A549 (cell line): ENCODE measurements around the gene ZSCAN22. TPM values are rescaled to one million over a fixed set of nuclear protein-coding genes. Genes with fewer than 3 reads are reported as not detected.

ENCODE experiments used
- ATAC-seq, 2 experiments: fragments of 200-7000 bp in 1 of 2; fragments of >200 bp in 1 of 2; cut with Nextera tagmentation in 1 of 2; cut with Tn5 transposase in 1 of 2; 3 replicates each; pipeline versions ENCODE4 v1.8.0 to v1.9.1; 2018 to 2020; ENCODE audit warnings: mild to moderate bottlenecking in 1 of 2, moderate library complexity in 1 of 2
- CTCF ChIA-PET: fragments of 300-600 bp; sonication (Branson Sonifier 250); formaldehyde crosslinking; extraction: SDS; loops from one replicate; lab custom pipeline; 2021; ENCODE audit warnings: antibody characterized with exemption, inconsistent platforms; lab: Yijun Ruan, JAX
- POLR2A ChIA-PET: fragments of 350-600 bp; formaldehyde crosslinking; extraction: SDS; loops from one replicate; lab custom pipeline; 2021; ENCODE audit warnings: antibody characterized with exemption, inconsistent platforms; lab: Yijun Ruan, JAX
- DNase-seq, 2 experiments: peaks; one replicate each; pipeline versions ENCODE4 v3.0.0 to v3.0.0-alpha.2; 2011 to 2016; ENCODE audit warnings: low read depth in 1 of 2, low spot score in 1 of 2
- FAIRE-seq: peaks from 2 replicates; lab custom pipeline; 2011; peaks lifted over from hg19 to GRCh38; lab: Jason Lieb, UNC
- H3K27ac ChIP-seq, 2 experiments: fragments of >200 bp; sonication (Bioruptor Twin); formaldehyde crosslinking; 3 replicates each; pipeline ENCODE4 v1.5.1; 2016 to 2017
- H3K4me1 ChIP-seq: fragments of >200 bp; sonication (Bioruptor Twin); formaldehyde crosslinking; 3 replicates; pipeline ENCODE4 v1.6.1; 2016
- H3K4me2 ChIP-seq: fragments of >200 bp; sonication (Bioruptor Twin); formaldehyde crosslinking; 3 replicates; pipeline ENCODE4 v1.6.1; 2016
- H3K4me3 ChIP-seq: fragments of >200 bp; sonication (Bioruptor Twin); formaldehyde crosslinking; 3 replicates; pipeline ENCODE4 v1.5.1; 2016
- H3K9me3 ChIP-seq: fragments of >200 bp; sonication (Bioruptor Twin); formaldehyde crosslinking; 3 replicates; pipeline ENCODE4 v1.6.1; 2016
- CEBPB ChIP-seq, 2 experiments: fragments of >200 bp in 1 of 2; sonication (Bioruptor Twin) in 1 of 2; formaldehyde crosslinking in 1 of 2; IDR thresholded peaks; 2 replicates each; pipeline ENCODE4 v1.6.1; 2012 to 2016
- EP300 ChIP-seq, 2 experiments: fragments of >200 bp; sonication (Bioruptor Twin); formaldehyde crosslinking; IDR thresholded peaks; 2 replicates in 1 of 2; 3 replicates in 1 of 2; pipeline ENCODE4 v1.6.1; 2016 to 2017
- FOSB ChIP-seq: fragments of 250-450 bp; sonication (Bioruptor Pico); IDR thresholded peaks from 2 replicates; pipeline ENCODE4 v1.5.0; 2020; ENCODE audit warnings: mild to moderate bottlenecking, moderate library complexity
- FOXS1 ChIP-seq: fragments of 250-450 bp; sonication (Bioruptor Pico); IDR thresholded peaks from 2 replicates; pipeline ENCODE4 v1.5.0; 2020; ENCODE audit warnings: mild to moderate bottlenecking, moderate library complexity
- GATA3 ChIP-seq: IDR thresholded peaks from 2 replicates; pipeline ENCODE4 v1.6.1; 2012; ENCODE audit warnings: borderline replicate concordance
- HDAC2 ChIP-seq: fragments of 200-600 bp; sonication (generic); IDR thresholded peaks from 2 replicates; pipeline ENCODE4 v1.6.1; 2016
- HOXA7 ChIP-seq: fragments of 250-450 bp; sonication (Bioruptor Pico); IDR thresholded peaks from 2 replicates; pipeline ENCODE4 v1.5.0; 2020; ENCODE audit warnings: mild to moderate bottlenecking, moderate library complexity
- HOXB5 ChIP-seq: fragments of 250-450 bp; sonication (Bioruptor Pico); IDR thresholded peaks from 2 replicates; pipeline ENCODE4 v1.5.0; 2020; ENCODE audit warnings: mild to moderate bottlenecking, moderate library complexity
- JUNB ChIP-seq: fragments of >200 bp; sonication (Bioruptor Twin); formaldehyde crosslinking; IDR thresholded peaks from 2 replicates; pipeline ENCODE4 v1.6.1; 2016
- KDM5A ChIP-seq: fragments of 200-600 bp; sonication (generic); IDR thresholded peaks from 2 replicates; pipeline ENCODE4 v1.6.1; 2016; ENCODE audit warnings: antibody characterized with exemption, mild to moderate bottlenecking
- MAZ ChIP-seq: fragments of 150-350 bp; IDR thresholded peaks from 2 replicates; pipeline ENCODE4 v1.6.1; 2014; ENCODE audit warnings: antibody characterized with exemption, low read depth, low read length, borderline replicate concordance
- NFE2L2 ChIP-seq: fragments of 150-350 bp; conservative IDR thresholded peaks from 2 replicates; pipeline ENCODE4 v1.6.1; 2014; ENCODE audit warnings: low read length
- RAD21 ChIP-seq, 2 experiments: fragments of >200 bp in 1 of 2; sonication (Bioruptor Twin) in 1 of 2; formaldehyde crosslinking in 1 of 2; IDR thresholded peaks in 1 of 2; conservative IDR thresholded peaks in 1 of 2; 2 replicates in 1 of 2; 3 replicates in 1 of 2; pipeline ENCODE4 v1.6.1; 2012 to 2018; ENCODE audit warnings: inconsistent platforms in 1 of 2
- RFX5 ChIP-seq: fragments of 450-650 bp; IDR thresholded peaks from 2 replicates; pipeline ENCODE4 v1.7.1; 2014; ENCODE audit warnings: antibody characterized with exemption, mild to moderate bottlenecking, moderate library complexity
- SMC3 ChIP-seq: fragments of >200 bp; sonication (Bioruptor Twin); formaldehyde crosslinking; IDR thresholded peaks from 3 replicates; pipeline ENCODE4 v1.6.1; 2018; ENCODE audit warnings: inconsistent platforms
- TFCP2L1 ChIP-seq: fragments of 250-450 bp; sonication (Bioruptor Pico); IDR thresholded peaks from 2 replicates; pipeline ENCODE4 v1.5.0; 2021; ENCODE audit warnings: mild to moderate bottlenecking
- TP53 ChIP-seq: fragments of 250-450 bp; sonication (Bioruptor Pico); IDR thresholded peaks from 2 replicates; pipeline ENCODE4 v1.5.0; 2021; ENCODE audit warnings: mild to moderate bottlenecking, moderate library complexity
- ZFP36 ChIP-seq: fragments of 450-650 bp; IDR thresholded peaks from 2 replicates; pipeline ENCODE4 v1.6.1; 2014; ENCODE audit warnings: borderline replicate concordance; ENCODE audit not compliant: partially characterized antibody
- ZNF302 ChIP-seq: fragments of 250-450 bp; sonication (Bioruptor Pico); IDR thresholded peaks from 2 replicates; pipeline ENCODE4 v1.9.0; 2021; ENCODE audit warnings: inconsistent platforms, mild to moderate bottlenecking, moderate library complexity
- WGBS: methylation state at CpG from one replicate; pipeline ENCODE4 v1.1.6; 2017; ENCODE audit errors: missing lambda C conversion rate; 5-methylcytosine and 5-hydroxymethylcytosine counted together
- polyA plus RNA-seq, 4 experiments: library from polyadenylated mRNA; depleted of rRNA in 3 of 4; stranded (reverse); fragments of >200 nt; fragmentation: RNase III in 1 of 4; extraction: RNeasy Plus Mini Kit Qiagen cat#74134 plus additional on column Dnase treatment in 1 of 4; gene quantifications; 2 replicates in 3 of 4; 3 replicates in 1 of 4; pipeline ENCODE4 v1.2.3, GENCODE V29; 2011 to 2017
- TF ChIP-seq, protein P1 (sequence below): fragments of >200 bp; sonication (Bioruptor Twin); formaldehyde crosslinking; IDR thresholded peaks from 3 replicates; pipeline ENCODE4 v1.6.1; 2016
- TF ChIP-seq, protein P2 (sequence below): fragments of >200 bp; sonication (Bioruptor Twin); formaldehyde crosslinking; IDR thresholded peaks from 2 replicates; pipeline ENCODE4 v1.6.1; 2016
- TF ChIP-seq, protein P3 (sequence below): fragments of 450-650 bp; IDR thresholded peaks from 2 replicates; pipeline ENCODE4 v1.6.1; 2014; ENCODE audit warnings: antibody characterized with exemption
- TF ChIP-seq, protein P4 (sequence below): IDR thresholded peaks from 2 replicates; pipeline ENCODE4 v1.6.1; 2012
- TF ChIP-seq, protein P5 (sequence below): fragments of 250-450 bp; sonication (Bioruptor Pico); IDR thresholded peaks from 2 replicates; pipeline ENCODE4 v1.5.0; 2021; ENCODE audit warnings: mild to moderate bottlenecking, moderate library complexity, borderline replicate concordance
- TF ChIP-seq, protein P6 (sequence below): fragments of >200 bp; sonication (Bioruptor Twin); formaldehyde crosslinking; IDR thresholded peaks from 3 replicates; pipeline ENCODE4 v1.5.1; 2016

The ZSCAN22 gene
- polyA plus RNA-seq, 2 of the 4 experiments (the other 2 are of a cell fraction), result 2.0 to 4.4 TPM

DNA sequence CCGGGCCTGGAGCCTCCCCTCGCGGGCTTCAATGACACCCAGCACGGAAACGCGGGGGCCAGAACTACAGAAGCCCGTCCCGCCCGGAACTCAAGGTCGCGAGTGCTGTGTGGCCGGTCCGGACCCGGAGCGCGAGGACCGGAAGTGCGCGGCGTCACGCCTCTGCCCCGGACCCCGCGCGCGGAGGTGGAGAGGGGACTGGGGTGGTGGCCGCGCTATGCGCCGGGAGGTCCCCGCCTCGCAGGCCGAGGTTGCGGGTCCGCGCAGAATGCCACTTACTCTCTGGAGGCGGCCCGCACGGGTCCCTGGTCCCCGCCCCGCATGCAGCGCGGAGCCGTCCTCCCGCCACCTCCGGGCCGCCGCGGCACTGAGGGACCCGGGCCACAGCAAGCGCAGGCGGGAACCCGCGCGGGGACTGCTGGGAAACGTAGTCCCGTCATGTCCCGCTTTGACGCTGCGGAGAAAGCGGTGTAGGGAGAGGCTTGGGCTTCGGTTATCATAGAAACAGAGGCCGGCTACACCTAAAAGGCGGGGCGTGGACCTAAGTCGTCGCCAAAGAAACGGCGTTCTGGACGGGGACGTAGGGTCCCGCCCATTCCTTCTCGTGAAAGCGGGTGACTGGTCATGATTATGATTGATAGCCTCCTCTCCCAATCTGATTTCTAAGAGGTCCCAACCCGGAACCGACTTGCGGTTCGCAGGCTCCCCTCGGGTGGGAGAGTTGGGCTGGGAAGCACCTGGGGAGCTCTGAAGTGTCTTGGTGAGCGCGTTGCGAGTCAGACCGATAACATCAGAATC lies 54.1 kb downstream of the ZSCAN22 start, which contains the start of gene ZNF837 (continued):
- TF ChIP-seq HOXB5 (CRISPR knock-in tag) (peak; percentile 90), TFCP2L1 (CRISPR knock-in tag) (peak; percentile 83), TP53 (CRISPR knock-in tag) (peak; percentile 89), GATA3 (peak; percentile 25; the same call in 1 of the 2 replicates), MAZ (peak; percentile 72; the same call in 1 of the 2 replicates), FOXS1 (CRISPR knock-in tag) (peak; percentile 78; the same call in 1 of the 2 replicates), EP300 (IDR thresholded peaks at IDR 0.05) (peak in 1 of 2 experiments; percentile 16; a peak in 1 of 5 replicates)
- TF ChIP-seq, protein P1, sequence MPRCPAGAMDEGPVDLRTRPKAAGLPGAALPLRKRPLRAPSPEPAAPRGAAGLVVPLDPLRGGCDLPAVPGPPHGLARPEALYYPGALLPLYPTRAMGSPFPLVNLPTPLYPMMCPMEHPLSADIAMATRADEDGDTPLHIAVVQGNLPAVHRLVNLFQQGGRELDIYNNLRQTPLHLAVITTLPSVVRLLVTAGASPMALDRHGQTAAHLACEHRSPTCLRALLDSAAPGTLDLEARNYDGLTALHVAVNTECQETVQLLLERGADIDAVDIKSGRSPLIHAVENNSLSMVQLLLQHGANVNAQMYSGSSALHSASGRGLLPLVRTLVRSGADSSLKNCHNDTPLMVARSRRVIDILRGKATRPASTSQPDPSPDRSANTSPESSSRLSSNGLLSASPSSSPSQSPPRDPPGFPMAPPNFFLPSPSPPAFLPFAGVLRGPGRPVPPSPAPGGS, result peak; percentile 94
- TF ChIP-seq, protein P2, sequence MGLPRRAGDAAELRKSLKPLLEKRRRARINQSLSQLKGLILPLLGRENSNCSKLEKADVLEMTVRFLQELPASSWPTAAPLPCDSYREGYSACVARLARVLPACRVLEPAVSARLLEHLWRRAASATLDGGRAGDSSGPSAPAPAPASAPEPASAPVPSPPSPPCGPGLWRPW, result no peak
- TF ChIP-seq, protein P3, sequence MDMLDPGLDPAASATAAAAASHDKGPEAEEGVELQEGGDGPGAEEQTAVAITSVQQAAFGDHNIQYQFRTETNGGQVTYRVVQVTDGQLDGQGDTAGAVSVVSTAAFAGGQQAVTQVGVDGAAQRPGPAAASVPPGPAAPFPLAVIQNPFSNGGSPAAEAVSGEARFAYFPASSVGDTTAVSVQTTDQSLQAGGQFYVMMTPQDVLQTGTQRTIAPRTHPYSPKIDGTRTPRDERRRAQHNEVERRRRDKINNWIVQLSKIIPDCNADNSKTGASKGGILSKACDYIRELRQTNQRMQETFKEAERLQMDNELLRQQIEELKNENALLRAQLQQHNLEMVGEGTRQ, result 0 out of 2 replicates have a peak, but pooled peaks have one; percentile 6

DNA sequence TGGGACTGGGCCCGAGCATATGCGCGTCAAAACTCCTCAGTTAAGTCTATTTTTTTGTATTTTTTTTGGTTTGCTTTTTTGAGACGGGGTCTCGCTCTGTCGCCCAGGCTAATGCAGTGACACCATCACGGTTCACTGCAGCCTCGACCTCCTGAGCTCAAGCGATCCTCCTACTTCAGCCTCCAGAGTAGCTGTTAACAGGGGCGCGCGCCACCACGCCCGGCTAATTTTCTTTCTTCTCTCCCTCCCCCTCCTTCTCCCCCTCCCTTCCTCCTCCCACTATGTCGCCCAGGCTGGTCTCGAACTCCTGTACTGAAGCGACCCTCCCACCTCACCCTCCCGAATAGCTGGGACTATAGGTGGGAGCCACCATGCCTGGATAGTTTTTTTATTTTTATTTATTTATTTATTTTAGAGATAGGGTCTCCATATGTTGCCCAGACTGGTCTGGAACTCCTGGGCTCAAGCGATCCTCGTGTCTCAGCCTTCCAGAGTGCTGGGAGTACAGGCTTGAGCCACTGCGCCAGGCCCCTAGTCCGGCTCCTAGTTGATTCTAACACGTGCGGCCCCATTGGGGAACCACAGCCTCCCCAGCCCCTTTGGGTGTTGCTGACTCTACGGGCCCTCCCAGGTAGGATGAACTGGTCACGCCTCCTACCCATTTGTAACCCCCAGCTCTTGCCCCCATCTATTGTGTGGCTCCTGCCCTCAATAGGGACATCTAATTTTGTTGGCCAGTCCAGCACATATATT lies 54.8 kb downstream of the ZSCAN22 start:
- CTCF ChIA-PET, result interaction anchor here (0.6 to 1.0 kb wide), 3 partner anchors 19 to 138 kb away, joined by 3 to 4 read pairs (median 4); partner anchors contain the start of genes ZBTB45 and ZNF497
- peak overlapping the region; percentile 64 for H3K4me3 ChIP-seq
- POLR2A ChIA-PET, result interaction anchor here (0.6 to 1.9 kb wide), 5 partner anchors 19 to 138 kb away, joined by 3 to 28 read pairs (median 4); partner anchors contain the start of genes ZBTB45, ZNF497, ZNF584 and ZNF8
- H3K9me3 ChIP-seq, result no peaks in the 10 kb centered on the region
- peak overlapping the region; percentile 73 to 97 for H3K27ac ChIP-seq
- peaks cover 27% of the 10 kb centered on the region for H3K4me1 ChIP-seq
- FAIRE-seq (no peak), ATAC-seq (no peak), DNase-seq (no peak)
- TF ChIP-seq, protein P4, sequence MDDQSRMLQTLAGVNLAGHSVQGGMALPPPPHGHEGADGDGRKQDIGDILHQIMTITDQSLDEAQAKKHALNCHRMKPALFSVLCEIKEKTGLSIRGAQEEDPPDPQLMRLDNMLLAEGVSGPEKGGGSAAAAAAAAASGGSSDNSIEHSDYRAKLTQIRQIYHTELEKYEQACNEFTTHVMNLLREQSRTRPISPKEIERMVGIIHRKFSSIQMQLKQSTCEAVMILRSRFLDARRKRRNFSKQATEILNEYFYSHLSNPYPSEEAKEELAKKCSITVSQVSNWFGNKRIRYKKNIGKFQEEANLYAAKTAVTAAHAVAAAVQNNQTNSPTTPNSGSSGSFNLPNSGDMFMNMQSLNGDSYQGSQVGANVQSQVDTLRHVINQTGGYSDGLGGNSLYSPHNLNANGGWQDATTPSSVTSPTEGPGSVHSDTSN, result no peak
- TF ChIP-seq NFE2L2 (no peak), HOXA7 (CRISPR knock-in tag) (no peak), CEBPB (IDR thresholded peaks at IDR 0.05) (no peak), RFX5 (no peak), FOXS1 (CRISPR knock-in tag) (no peak), SMC3 (no peak), JUNB (no peak), KDM5A (no peak), RAD21 (conservative IDR thresholded peaks at IDR 0.05 in 1 of 2, IDR thresholded peaks at IDR 0.05 in 1 of 2) (no peak), ZFP36 (no peak), FOSB (CRISPR knock-in tag) (no peak), EP300 (IDR thresholded peaks at IDR 0.05) (no peak), ZNF302 (CRISPR knock-in tag) (no peak), HDAC2 (no peak)
- TF ChIP-seq, protein P1, result no peak
- TF ChIP-seq, protein P5, sequence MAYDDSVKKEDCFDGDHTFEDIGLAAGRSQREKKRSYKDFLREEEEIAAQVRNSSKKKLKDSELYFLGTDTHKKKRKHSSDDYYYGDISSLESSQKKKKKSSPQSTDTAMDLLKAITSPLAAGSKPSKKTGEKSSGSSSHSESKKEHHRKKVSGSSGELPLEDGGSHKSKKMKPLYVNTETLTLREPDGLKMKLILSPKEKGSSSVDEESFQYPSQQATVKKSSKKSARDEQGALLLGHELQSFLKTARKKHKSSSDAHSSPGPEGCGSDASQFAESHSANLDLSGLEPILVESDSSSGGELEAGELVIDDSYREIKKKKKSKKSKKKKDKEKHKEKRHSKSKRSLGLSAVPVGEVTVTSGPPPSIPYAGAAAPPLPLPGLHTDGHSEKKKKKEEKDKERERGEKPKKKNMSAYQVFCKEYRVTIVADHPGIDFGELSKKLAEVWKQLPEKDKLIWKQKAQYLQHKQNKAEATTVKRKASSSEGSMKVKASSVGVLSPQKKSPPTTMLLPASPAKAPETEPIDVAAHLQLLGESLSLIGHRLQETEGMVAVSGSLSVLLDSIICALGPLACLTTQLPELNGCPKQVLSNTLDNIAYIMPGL, result no peak
- TF ChIP-seq, protein P6, sequence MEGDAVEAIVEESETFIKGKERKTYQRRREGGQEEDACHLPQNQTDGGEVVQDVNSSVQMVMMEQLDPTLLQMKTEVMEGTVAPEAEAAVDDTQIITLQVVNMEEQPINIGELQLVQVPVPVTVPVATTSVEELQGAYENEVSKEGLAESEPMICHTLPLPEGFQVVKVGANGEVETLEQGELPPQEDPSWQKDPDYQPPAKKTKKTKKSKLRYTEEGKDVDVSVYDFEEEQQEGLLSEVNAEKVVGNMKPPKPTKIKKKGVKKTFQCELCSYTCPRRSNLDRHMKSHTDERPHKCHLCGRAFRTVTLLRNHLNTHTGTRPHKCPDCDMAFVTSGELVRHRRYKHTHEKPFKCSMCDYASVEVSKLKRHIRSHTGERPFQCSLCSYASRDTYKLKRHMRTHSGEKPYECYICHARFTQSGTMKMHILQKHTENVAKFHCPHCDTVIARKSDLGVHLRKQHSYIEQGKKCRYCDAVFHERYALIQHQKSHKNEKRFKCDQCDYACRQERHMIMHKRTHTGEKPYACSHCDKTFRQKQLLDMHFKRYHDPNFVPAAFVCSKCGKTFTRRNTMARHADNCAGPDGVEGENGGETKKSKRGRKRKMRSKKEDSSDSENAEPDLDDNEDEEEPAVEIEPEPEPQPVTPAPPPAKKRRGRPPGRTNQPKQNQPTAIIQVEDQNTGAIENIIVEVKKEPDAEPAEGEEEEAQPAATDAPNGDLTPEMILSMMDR, result no peak
- WGBS, result 20% methylated on average over 26 of the region's 26 CpGs
- H3K4me2 ChIP-seq, result peak overlapping the region; percentile 82
